ENCODE measurements around the gene ZNF407.

GRCh38 chr18:74793746-74794145 is 196.1 kb downstream of the ZNF407 start:
- TF ChIP-seq EZH2 (optimal IDR thresholded peaks at IDR 0.05; ENCODE audit: low read depth, low read length): no peak
- TF ChIP-seq CTCF (IDR thresholded peaks at IDR 0.05; ENCODE audit: low read length): no peak
- no peak for TF ChIP-seq EZH2phosphoT487 (IDR thresholded peaks at IDR 0.05; ENCODE audit: low read length)

All from MM.1S (cell line).